ENCODE measurements around the gene CDON. TPM values are rescaled to one million over a fixed set of nuclear protein-coding genes. Genes with fewer than 3 reads are reported as not detected.

The CDON gene
- total and polyA plus RNA-seq, 2 of the 13 experiments (the other 11 are each of a cell fraction or from before 2014, with no cell fraction given), result 9.6 to 12.8 TPM

DNA sequence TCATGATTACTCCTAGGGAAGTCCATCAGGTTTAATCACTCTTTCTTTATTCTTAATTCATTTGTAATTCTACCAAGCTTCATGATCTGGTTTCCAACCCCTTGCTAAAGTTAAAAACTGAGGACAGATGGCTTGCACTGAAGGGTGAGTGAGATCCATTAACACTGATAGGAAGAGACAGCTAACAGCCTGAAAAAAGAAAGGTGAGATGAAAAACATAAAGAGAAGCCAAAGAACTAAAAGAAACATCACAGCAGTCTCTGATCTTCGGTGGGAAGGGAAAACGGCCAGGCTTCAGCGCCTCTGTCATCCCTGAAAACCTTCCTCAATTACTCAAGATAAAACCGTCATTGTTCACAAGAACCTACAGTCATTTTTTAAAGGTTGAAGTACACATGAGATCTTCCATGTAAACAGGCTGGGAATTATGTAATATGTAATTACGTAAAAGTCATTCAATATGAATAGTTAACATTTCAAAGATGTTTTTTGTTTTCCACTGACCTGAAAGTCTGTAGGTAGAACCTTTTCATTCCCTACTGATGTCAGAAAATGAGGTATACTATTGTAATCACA lies 75.5 kb downstream of the CDON start (continued):
- TF ChIP-seq, protein P1, sequence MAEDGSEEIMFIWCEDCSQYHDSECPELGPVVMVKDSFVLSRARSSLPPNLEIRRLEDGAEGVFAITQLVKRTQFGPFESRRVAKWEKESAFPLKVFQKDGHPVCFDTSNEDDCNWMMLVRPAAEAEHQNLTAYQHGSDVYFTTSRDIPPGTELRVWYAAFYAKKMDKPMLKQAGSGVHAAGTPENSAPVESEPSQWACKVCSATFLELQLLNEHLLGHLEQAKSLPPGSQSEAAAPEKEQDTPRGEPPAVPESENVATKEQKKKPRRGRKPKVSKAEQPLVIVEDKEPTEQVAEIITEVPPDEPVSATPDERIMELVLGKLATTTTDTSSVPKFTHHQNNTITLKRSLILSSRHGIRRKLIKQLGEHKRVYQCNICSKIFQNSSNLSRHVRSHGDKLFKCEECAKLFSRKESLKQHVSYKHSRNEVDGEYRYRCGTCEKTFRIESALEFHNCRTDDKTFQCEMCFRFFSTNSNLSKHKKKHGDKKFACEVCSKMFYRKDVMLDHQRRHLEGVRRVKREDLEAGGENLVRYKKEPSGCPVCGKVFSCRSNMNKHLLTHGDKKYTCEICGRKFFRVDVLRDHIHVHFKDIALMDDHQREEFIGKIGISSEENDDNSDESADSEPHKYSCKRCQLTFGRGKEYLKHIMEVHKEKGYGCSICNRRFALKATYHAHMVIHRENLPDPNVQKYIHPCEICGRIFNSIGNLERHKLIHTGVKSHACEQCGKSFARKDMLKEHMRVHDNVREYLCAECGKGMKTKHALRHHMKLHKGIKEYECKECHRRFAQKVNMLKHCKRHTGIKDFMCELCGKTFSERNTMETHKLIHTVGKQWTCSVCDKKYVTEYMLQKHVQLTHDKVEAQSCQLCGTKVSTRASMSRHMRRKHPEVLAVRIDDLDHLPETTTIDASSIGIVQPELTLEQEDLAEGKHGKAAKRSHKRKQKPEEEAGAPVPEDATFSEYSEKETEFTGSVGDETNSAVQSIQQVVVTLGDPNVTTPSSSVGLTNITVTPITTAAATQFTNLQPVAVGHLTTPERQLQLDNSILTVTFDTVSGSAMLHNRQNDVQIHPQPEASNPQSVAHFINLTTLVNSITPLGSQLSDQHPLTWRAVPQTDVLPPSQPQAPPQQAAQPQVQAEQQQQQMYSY (CRISPR knock-in tag; IDR thresholded peaks at IDR 0.05), result no peak
- TF ChIP-seq, protein P2, sequence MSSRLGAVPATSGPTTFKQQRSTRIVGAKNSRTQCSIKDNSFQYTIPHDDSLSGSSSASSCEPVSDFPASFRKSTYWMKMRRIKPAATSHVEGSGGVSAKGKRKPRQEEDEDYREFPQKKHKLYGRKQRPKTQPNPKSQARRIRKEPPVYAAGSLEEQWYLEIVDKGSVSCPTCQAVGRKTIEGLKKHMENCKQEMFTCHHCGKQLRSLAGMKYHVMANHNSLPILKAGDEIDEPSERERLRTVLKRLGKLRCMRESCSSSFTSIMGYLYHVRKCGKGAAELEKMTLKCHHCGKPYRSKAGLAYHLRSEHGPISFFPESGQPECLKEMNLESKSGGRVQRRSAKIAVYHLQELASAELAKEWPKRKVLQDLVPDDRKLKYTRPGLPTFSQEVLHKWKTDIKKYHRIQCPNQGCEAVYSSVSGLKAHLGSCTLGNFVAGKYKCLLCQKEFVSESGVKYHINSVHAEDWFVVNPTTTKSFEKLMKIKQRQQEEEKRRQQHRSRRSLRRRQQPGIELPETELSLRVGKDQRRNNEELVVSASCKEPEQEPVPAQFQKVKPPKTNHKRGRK (CRISPR knock-in tag; IDR thresholded peaks at IDR 0.05), result no peak
- no peak for TF ChIP-seq RXRA (CRISPR knock-in tag; IDR thresholded peaks at IDR 0.05)
- TF ChIP-seq, protein P3, sequence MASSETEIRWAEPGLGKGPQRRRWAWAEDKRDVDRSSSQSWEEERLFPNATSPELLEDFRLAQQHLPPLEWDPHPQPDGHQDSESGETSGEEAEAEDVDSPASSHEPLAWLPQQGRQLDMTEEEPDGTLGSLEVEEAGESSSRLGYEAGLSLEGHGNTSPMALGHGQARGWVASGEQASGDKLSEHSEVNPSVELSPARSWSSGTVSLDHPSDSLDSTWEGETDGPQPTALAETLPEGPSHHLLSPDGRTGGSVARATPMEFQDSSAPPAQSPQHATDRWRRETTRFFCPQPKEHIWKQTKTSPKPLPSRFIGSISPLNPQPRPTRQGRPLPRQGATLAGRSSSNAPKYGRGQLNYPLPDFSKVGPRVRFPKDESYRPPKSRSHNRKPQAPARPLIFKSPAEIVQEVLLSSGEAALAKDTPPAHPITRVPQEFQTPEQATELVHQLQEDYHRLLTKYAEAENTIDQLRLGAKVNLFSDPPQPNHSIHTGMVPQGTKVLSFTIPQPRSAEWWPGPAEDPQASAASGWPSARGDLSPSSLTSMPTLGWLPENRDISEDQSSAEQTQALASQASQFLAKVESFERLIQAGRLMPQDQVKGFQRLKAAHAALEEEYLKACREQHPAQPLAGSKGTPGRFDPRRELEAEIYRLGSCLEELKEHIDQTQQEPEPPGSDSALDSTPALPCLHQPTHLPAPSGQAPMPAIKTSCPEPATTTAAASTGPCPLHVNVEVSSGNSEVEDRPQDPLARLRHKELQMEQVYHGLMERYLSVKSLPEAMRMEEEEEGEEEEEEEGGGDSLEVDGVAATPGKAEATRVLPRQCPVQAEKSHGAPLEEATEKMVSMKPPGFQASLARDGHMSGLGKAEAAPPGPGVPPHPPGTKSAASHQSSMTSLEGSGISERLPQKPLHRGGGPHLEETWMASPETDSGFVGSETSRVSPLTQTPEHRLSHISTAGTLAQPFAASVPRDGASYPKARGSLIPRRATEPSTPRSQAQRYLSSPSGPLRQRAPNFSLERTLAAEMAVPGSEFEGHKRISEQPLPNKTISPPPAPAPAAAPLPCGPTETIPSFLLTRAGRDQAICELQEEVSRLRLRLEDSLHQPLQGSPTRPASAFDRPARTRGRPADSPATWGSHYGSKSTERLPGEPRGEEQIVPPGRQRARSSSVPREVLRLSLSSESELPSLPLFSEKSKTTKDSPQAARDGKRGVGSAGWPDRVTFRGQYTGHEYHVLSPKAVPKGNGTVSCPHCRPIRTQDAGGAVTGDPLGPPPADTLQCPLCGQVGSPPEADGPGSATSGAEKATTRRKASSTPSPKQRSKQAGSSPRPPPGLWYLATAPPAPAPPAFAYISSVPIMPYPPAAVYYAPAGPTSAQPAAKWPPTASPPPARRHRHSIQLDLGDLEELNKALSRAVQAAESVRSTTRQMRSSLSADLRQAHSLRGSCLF (CRISPR knock-in tag; IDR thresholded peaks at IDR 0.05; ENCODE audit: borderline replicate concordance), result no peak
- TF ChIP-seq WIZ (CRISPR knock-in tag; IDR thresholded peaks at IDR 0.05), result no peak
- TF ChIP-seq ZNF530 (CRISPR knock-in tag; IDR thresholded peaks at IDR 0.05; ENCODE audit: low read depth), result no peak
- no peak for TF ChIP-seq NKX3-1 (CRISPR knock-in tag; IDR thresholded peaks at IDR 0.05)
- no peak for TF ChIP-seq TBX2 (CRISPR knock-in tag; IDR thresholded peaks at IDR 0.05; ENCODE audit: borderline replicate concordance)
- no peak for TF ChIP-seq ZNF138 (CRISPR knock-in tag; IDR thresholded peaks at IDR 0.05; ENCODE audit: low read depth)
- TF ChIP-seq ZNF564 (CRISPR knock-in tag; IDR thresholded peaks at IDR 0.05), result no peak
- TF ChIP-seq, protein P4, sequence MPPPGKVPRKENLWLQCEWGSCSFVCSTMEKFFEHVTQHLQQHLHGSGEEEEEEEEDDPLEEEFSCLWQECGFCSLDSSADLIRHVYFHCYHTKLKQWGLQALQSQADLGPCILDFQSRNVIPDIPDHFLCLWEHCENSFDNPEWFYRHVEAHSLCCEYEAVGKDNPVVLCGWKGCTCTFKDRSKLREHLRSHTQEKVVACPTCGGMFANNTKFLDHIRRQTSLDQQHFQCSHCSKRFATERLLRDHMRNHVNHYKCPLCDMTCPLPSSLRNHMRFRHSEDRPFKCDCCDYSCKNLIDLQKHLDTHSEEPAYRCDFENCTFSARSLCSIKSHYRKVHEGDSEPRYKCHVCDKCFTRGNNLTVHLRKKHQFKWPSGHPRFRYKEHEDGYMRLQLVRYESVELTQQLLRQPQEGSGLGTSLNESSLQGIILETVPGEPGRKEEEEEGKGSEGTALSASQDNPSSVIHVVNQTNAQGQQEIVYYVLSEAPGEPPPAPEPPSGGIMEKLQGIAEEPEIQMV (CRISPR knock-in tag; IDR thresholded peaks at IDR 0.05; ENCODE audit: low read depth), result no peak
- TF ChIP-seq ZNF326 (CRISPR knock-in tag; IDR thresholded peaks at IDR 0.05; ENCODE audit: borderline replicate concordance), result no peak
- TF ChIP-seq, protein P5, sequence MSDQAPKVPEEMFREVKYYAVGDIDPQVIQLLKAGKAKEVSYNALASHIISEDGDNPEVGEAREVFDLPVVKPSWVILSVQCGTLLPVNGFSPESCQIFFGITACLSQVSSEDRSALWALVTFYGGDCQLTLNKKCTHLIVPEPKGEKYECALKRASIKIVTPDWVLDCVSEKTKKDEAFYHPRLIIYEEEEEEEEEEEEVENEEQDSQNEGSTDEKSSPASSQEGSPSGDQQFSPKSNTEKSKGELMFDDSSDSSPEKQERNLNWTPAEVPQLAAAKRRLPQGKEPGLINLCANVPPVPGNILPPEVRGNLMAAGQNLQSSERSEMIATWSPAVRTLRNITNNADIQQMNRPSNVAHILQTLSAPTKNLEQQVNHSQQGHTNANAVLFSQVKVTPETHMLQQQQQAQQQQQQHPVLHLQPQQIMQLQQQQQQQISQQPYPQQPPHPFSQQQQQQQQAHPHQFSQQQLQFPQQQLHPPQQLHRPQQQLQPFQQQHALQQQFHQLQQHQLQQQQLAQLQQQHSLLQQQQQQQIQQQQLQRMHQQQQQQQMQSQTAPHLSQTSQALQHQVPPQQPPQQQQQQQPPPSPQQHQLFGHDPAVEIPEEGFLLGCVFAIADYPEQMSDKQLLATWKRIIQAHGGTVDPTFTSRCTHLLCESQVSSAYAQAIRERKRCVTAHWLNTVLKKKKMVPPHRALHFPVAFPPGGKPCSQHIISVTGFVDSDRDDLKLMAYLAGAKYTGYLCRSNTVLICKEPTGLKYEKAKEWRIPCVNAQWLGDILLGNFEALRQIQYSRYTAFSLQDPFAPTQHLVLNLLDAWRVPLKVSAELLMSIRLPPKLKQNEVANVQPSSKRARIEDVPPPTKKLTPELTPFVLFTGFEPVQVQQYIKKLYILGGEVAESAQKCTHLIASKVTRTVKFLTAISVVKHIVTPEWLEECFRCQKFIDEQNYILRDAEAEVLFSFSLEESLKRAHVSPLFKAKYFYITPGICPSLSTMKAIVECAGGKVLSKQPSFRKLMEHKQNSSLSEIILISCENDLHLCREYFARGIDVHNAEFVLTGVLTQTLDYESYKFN (CRISPR knock-in tag; conservative IDR thresholded peaks at IDR 0.05), result peak; percentile 41

Data from HepG2 (cell line).